SK-N-SH treated with all-trans-retinoic acid at 6 μM for 48 hours (cell line): Measurements from ENCODE around the gene DPY19L3.

ENCODE experiments used
- ATAC-seq: fragments of 200-7000 bp; cut with Tn5 transposase; 3 replicates; pipeline ENCODE4 v1.9.1; 2020; ENCODE audit warnings: mild to moderate bottlenecking, moderate library complexity
- ARNTL ChIP-seq: fragments of 450-650 bp; formaldehyde crosslinking; IDR thresholded peaks from 2 replicates; pipeline ENCODE4 v1.5.0; 2020; ENCODE audit warnings: low read depth, mild to moderate bottlenecking, moderate library complexity, borderline replicate concordance
- BACH2 ChIP-seq: fragments of 250-450 bp; sonication (Bioruptor Pico); IDR thresholded peaks from 2 replicates; pipeline ENCODE4 v1.9.0; 2021; ENCODE audit warnings: mild to moderate bottlenecking, borderline replicate concordance
- CREB5 ChIP-seq: fragments of 250-450 bp; sonication (Bioruptor Pico); IDR thresholded peaks from 2 replicates; pipeline ENCODE4 v1.5.1; 2020; ENCODE audit warnings: low read depth, mild to moderate bottlenecking, moderate library complexity
- CSDC2 ChIP-seq: fragments of 250-450 bp; sonication (Bioruptor Pico); IDR thresholded peaks from 2 replicates; pipeline ENCODE4 v1.5.0; 2020; ENCODE audit warnings: mild to moderate bottlenecking, moderate library complexity
- CSRNP3 ChIP-seq: fragments of 250-450 bp; sonication (Bioruptor Pico); IDR thresholded peaks from 2 replicates; pipeline ENCODE4 v1.5.1; 2021; ENCODE audit warnings: mild to moderate bottlenecking, moderate library complexity
- OSR1 ChIP-seq: fragments of 250-450 bp; sonication (Bioruptor Pico); IDR thresholded peaks from 2 replicates; pipeline ENCODE4 v1.8.0; 2022; ENCODE audit warnings: moderate library complexity, mild to moderate bottlenecking, inconsistent platforms
- PATZ1 ChIP-seq: fragments of 250-450 bp; sonication (Bioruptor Pico); IDR thresholded peaks from 2 replicates; pipeline ENCODE4 v1.8.0; 2020; ENCODE audit warnings: mild to moderate bottlenecking, moderate library complexity, borderline replicate concordance
- PPARA ChIP-seq: fragments of 250-450 bp; sonication (Bioruptor Pico); IDR thresholded peaks from 2 replicates; pipeline ENCODE4 v1.5.0; 2020; ENCODE audit warnings: mild to moderate bottlenecking, borderline replicate concordance
- SNAI2 ChIP-seq: fragments of 250-450 bp; sonication (Bioruptor Pico); IDR thresholded peaks from 2 replicates; pipeline ENCODE4 v1.5.0; 2020; ENCODE audit warnings: mild to moderate bottlenecking, moderate library complexity
- TCF4 ChIP-seq: fragments of 250-450 bp; sonication (Bioruptor Pico); IDR thresholded peaks from 2 replicates; pipeline ENCODE4 v1.8.0; 2021; ENCODE audit warnings: mild to moderate bottlenecking, moderate library complexity, borderline replicate concordance
- ZC3H10 ChIP-seq: fragments of 250-450 bp; sonication (Bioruptor Pico); IDR thresholded peaks from 2 replicates; pipeline ENCODE4 v1.5.1; 2021; ENCODE audit warnings: mild to moderate bottlenecking, moderate library complexity
- ZFP3 ChIP-seq: fragments of 250-450 bp; sonication (Bioruptor Pico); IDR thresholded peaks from 2 replicates; pipeline ENCODE4 v1.5.0; 2020; ENCODE audit warnings: mild to moderate bottlenecking, moderate library complexity
- ZNF565 ChIP-seq: fragments of 450-650 bp; formaldehyde crosslinking; conservative IDR thresholded peaks from 2 replicates; pipeline ENCODE4 v1.5.0; 2020; ENCODE audit warnings: low read depth, mild to moderate bottlenecking, moderate library complexity
- ZNF8 ChIP-seq: fragments of 450-650 bp; formaldehyde crosslinking; IDR thresholded peaks from 2 replicates; pipeline ENCODE4 v1.5.0; 2020; ENCODE audit warnings: mild to moderate bottlenecking, moderate library complexity
- TF ChIP-seq, protein P1 (sequence below): fragments of 250-450 bp; sonication (Bioruptor Pico); IDR thresholded peaks from 2 replicates; pipeline ENCODE4 v1.5.0; 2020; ENCODE audit warnings: mild to moderate bottlenecking, moderate library complexity
- TF ChIP-seq, protein P2 (sequence below): fragments of 250-450 bp; sonication (Bioruptor Pico); IDR thresholded peaks from 2 replicates; pipeline ENCODE4 v1.8.0; 2021; ENCODE audit warnings: low read depth, mild to moderate bottlenecking, moderate library complexity, borderline replicate concordance

Gene DPY19L3

GRCh38 chr19:32471095-32471494 is 65.5 kb downstream of the DPY19L3 start:
- ATAC-seq, result no peak
- TF ChIP-seq, protein P1, sequence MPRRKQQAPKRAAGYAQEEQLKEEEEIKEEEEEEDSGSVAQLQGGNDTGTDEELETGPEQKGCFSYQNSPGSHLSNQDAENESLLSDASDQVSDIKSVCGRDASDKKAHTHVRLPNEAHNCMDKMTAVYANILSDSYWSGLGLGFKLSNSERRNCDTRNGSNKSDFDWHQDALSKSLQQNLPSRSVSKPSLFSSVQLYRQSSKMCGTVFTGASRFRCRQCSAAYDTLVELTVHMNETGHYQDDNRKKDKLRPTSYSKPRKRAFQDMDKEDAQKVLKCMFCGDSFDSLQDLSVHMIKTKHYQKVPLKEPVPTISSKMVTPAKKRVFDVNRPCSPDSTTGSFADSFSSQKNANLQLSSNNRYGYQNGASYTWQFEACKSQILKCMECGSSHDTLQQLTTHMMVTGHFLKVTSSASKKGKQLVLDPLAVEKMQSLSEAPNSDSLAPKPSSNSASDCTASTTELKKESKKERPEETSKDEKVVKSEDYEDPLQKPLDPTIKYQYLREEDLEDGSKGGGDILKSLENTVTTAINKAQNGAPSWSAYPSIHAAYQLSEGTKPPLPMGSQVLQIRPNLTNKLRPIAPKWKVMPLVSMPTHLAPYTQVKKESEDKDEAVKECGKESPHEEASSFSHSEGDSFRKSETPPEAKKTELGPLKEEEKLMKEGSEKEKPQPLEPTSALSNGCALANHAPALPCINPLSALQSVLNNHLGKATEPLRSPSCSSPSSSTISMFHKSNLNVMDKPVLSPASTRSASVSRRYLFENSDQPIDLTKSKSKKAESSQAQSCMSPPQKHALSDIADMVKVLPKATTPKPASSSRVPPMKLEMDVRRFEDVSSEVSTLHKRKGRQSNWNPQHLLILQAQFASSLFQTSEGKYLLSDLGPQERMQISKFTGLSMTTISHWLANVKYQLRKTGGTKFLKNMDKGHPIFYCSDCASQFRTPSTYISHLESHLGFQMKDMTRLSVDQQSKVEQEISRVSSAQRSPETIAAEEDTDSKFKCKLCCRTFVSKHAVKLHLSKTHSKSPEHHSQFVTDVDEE (CRISPR knock-in tag), result no peak
- TF ChIP-seq SNAI2 (CRISPR knock-in tag) (no peak), ZC3H10 (CRISPR knock-in tag) (no peak), ZNF565 (CRISPR knock-in tag) (no peak), ZFP3 (CRISPR knock-in tag) (no peak), TCF4 (CRISPR knock-in tag) (no peak), ZNF8 (no peak), CREB5 (CRISPR knock-in tag) (no peak), OSR1 (CRISPR knock-in tag) (no peak), CSRNP3 (CRISPR knock-in tag) (no peak), ARNTL (no peak)
- TF ChIP-seq, protein P2, sequence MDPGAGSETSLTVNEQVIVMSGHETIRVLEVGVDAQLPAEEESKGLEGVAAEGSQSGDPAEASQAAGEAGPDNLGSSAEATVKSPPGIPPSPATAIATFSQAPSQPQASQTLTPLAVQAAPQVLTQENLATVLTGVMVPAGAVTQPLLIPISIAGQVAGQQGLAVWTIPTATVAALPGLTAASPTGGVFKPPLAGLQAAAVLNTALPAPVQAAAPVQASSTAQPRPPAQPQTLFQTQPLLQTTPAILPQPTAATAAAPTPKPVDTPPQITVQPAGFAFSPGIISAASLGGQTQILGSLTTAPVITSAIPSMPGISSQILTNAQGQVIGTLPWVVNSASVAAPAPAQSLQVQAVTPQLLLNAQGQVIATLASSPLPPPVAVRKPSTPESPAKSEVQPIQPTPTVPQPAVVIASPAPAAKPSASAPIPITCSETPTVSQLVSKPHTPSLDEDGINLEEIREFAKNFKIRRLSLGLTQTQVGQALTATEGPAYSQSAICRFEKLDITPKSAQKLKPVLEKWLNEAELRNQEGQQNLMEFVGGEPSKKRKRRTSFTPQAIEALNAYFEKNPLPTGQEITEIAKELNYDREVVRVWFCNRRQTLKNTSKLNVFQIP (CRISPR knock-in tag), result no peak

DNA sequence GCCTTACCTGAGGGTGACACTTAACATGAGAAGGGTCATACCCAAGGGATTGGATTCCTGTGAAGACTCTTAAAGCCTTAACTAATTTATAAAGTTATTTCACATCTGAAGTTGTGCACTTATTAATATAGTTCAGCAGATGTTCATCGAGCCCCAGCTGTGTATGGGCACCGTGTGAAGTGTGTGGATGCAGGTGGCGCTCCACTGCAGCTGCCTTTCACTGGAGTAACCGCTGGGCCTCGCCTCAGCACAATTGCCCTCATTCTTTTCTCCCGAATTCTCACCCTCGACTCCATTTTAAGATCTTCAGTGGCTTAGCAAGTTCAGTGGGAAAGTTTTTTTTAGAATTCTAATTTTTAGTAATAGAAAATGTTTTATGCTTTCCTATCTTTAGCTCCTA is 66.2 kb downstream of the DPY19L3 start:
- ATAC-seq, result no peak
- TF ChIP-seq OSR1 (CRISPR knock-in tag) (no peak), PATZ1 (no peak), BACH2 (CRISPR knock-in tag) (no peak), PPARA (CRISPR knock-in tag) (no peak)
- TF ChIP-seq, protein P1 (CRISPR knock-in tag), result no peak

DNA sequence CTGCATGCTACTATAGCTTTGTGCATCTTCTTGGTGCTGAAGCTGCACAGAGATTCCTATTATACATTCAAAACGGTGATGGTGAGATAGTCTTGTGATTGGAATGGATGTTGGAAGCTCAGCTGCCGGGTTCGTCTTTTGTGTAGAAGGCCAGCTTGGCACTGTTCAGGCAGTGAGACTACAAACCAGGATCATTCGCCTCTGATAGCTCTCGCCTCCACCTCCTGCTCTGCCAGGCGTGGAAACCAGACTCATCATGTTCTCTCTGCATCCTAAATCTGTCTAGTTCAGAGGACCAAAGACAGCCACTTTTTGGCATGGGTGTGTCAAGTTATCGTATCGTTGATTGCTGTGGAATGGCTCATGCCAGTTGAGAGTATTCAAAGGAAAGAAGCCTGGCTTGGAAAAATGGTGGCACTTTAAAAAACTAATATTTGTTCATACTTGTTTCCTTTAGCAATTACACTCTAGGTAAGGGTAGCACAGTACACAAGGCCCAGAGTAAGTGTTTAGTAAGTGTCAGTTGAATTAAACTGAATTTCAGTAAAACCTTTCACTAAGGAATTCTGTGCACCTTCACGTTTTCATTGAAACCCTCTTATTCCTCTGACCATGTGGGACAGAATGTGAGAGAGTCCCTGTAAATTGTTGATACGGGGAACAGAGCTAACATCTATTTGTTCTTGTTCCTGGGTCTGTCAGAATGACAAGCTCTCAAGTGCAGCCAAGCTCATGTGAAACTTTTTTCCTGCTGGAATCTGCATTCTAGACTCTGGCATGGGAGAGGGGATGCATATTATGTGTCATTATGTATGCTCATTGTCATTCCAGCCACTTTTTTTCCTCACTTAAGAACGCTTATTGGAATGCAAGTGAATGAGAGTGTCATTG is 69.8 kb downstream of the DPY19L3 start:
- TF ChIP-seq ZNF565 (CRISPR knock-in tag), result no peak
- no peak for TF ChIP-seq CSRNP3 (CRISPR knock-in tag)
- no peak for TF ChIP-seq CSDC2 (CRISPR knock-in tag)
- TF ChIP-seq, all 23 proteins: peak for 0
- no peak for ATAC-seq
